ENCODE results near the gene LILRA5. TPM values are rescaled to one million over a fixed set of nuclear protein-coding genes. Genes with fewer than 3 reads are reported as not detected.
A peak's percentile ranks its signal among the peaks of the same experiment; 100 is the strongest.

LILRA5 gene
- total RNA-seq, 5 donors from 2014 or later (not counting 1 experiment from before 2014, with no cell fraction given), result not detected

- Histone ChIP-seq H3K27ac (ENCODE audit: low read length) (no peak overlapping the region), H3K9me3 (no peaks in the 10 kb centered on the region), H3K36me3 (ENCODE audit: control insufficient read depth in 2 of 2, extremely low read depth in 1 of 2, insufficient read depth in 1 of 2, low read length in 1 of 2) (no peaks in the 10 kb centered on the region), H3K4me1 (ENCODE audit: control insufficient read depth in 1 of 2, extremely low read depth in 1 of 2, insufficient read depth in 2 of 2, low read length in 2 of 2) (no peaks in the 10 kb centered on the region), H3K27me3 (replicated peaks in 1 of 2; ENCODE audit: control insufficient read depth in 2 of 2, extremely low read depth in 1 of 2, insufficient read depth in 2 of 2, low read length in 1 of 2) (peaks cover 0 to 12% of the 10 kb centered on the region in 2 experiments), H3K4me3 (ENCODE audit: control insufficient read depth in 1 of 2, extremely low read depth in 1 of 2, low read length in 1 of 2) (no peak overlapping the region)
- no peak for DNase-seq
- no peaks in the 10 kb centered on the region for H3K9me3 Mint-ChIP-seq
- no peak overlapping the region for H3K27ac Mint-ChIP-seq
- ChIA-PET POLR2A (no interaction called here), CTCF (no interaction called here)
- H3K4me1 Mint-ChIP-seq, result peaks cover 0 to 22% (median 5%) of the 10 kb centered on the region in 3 donors
- peaks cover 0 to 20% of the 10 kb centered on the region in 2 donors for H3K27me3 Mint-ChIP-seq
- 85% methylated on average over 2 of the region's 4 CpGs for WGBS (ENCODE audit: insufficient coverage)
- H3K4me3 Mint-ChIP-seq, result no peak overlapping the region
- H3K36me3 Mint-ChIP-seq, result no peaks in the 10 kb centered on the region
- ATAC-seq (replicated peaks in 1 of 4), result no peak
Measured at GRCh38 chr19:54343868-54344267, 30.9 kb upstream of the LILRA5 start.

- WGBS (ENCODE audit: insufficient coverage), result 78% methylated on average over 5 of the region's 8 CpGs
- no peak for DNase-seq
Measured at GRCh38 chr19:54341295-54341694, 28.3 kb upstream of the LILRA5 start.

GRCh38 chr19:54339646-54340358, 26.8 kb upstream of the LILRA5 start:
- WGBS (ENCODE audit: insufficient coverage), result 6% methylated on average over 3 of the region's 9 CpGs
- H3K36me3 Mint-ChIP-seq, result no peaks in the 10 kb centered on the region
- H3K27ac Mint-ChIP-seq, result no peak overlapping the region
- H3K4me1 Mint-ChIP-seq, result peaks cover 0 to 13% (median 5%) of the 10 kb centered on the region in 3 donors
- no peak overlapping the region for H3K27ac ChIP-seq (ENCODE audit: low read length)
- no peaks in the 10 kb centered on the region for H3K4me1 ChIP-seq (ENCODE audit: control insufficient read depth in 1 of 2, extremely low read depth in 1 of 2, insufficient read depth in 2 of 2, low read length in 2 of 2)
- H3K27me3 Mint-ChIP-seq, result peaks cover 0 to 12% of the 10 kb centered on the region in 2 donors
- ChIA-PET POLR2A (no interaction called here), CTCF (no interaction called here)
- H3K4me3 ChIP-seq (ENCODE audit: control insufficient read depth in 1 of 2, extremely low read depth in 1 of 2, low read length in 1 of 2), result no peak overlapping the region
- ATAC-seq (replicated peaks in 1 of 4) (no peak), DNase-seq (peak in 1 of 35 experiments; percentile 16)
- H3K4me3 Mint-ChIP-seq, result no peak overlapping the region
- no peaks in the 10 kb centered on the region for H3K9me3 Mint-ChIP-seq
- peaks cover 0 to 32% of the 10 kb centered on the region in 2 experiments for H3K27me3 ChIP-seq (replicated peaks in 1 of 2; ENCODE audit: control insufficient read depth in 2 of 2, extremely low read depth in 1 of 2, insufficient read depth in 2 of 2, low read length in 1 of 2)
- H3K36me3 ChIP-seq (ENCODE audit: control insufficient read depth in 2 of 2, extremely low read depth in 1 of 2, insufficient read depth in 1 of 2, low read length in 1 of 2), result no peaks in the 10 kb centered on the region
- H3K9me3 ChIP-seq, result no peaks in the 10 kb centered on the region

More at GRCh38 chr19:54341295-54341694, 28.3 kb upstream of the LILRA5 start:
- Mint-ChIP-seq H3K9me3 (no peaks in the 10 kb centered on the region), H3K27me3 (peaks cover 0 to 13% of the 10 kb centered on the region in 2 donors), H3K27ac (no peak overlapping the region), H3K4me3 (no peak overlapping the region), H3K4me1 (peaks cover 0 to 15% (median 5%) of the 10 kb centered on the region in 3 donors), H3K36me3 (no peaks in the 10 kb centered on the region)
- Histone ChIP-seq H3K27ac (ENCODE audit: low read length) (no peak overlapping the region), H3K9me3 (no peaks in the 10 kb centered on the region), H3K4me3 (ENCODE audit: control insufficient read depth in 1 of 2, extremely low read depth in 1 of 2, low read length in 1 of 2) (no peak overlapping the region), H3K4me1 (ENCODE audit: control insufficient read depth in 1 of 2, extremely low read depth in 1 of 2, insufficient read depth in 2 of 2, low read length in 2 of 2) (no peaks in the 10 kb centered on the region), H3K27me3 (replicated peaks in 1 of 2; ENCODE audit: control insufficient read depth in 2 of 2, extremely low read depth in 1 of 2, insufficient read depth in 2 of 2, low read length in 1 of 2) (peaks cover 0 to 32% of the 10 kb centered on the region in 2 experiments), H3K36me3 (ENCODE audit: control insufficient read depth in 2 of 2, extremely low read depth in 1 of 2, insufficient read depth in 1 of 2, low read length in 1 of 2) (no peaks in the 10 kb centered on the region)
- ChIA-PET CTCF (interaction anchor here in 1 of 2 donors (0.6 kb wide), 1 partner anchor 162 kb away, joined by 3 read pairs; no protein-coding TSS in a partner anchor), POLR2A (no interaction called here)
- ATAC-seq (replicated peaks in 1 of 4), result no peak

GRCh38 chr19:54338521-54338920, 25.6 kb upstream of the LILRA5 start:
- no peaks in the 10 kb centered on the region for H3K9me3 ChIP-seq
- H3K36me3 Mint-ChIP-seq, result no peaks in the 10 kb centered on the region
- H3K4me1 ChIP-seq (ENCODE audit: control insufficient read depth in 1 of 2, extremely low read depth in 1 of 2, insufficient read depth in 2 of 2, low read length in 2 of 2), result no peaks in the 10 kb centered on the region
- ChIA-PET POLR2A (no interaction called here), CTCF (no interaction called here)
- H3K36me3 ChIP-seq (ENCODE audit: control insufficient read depth in 2 of 2, extremely low read depth in 1 of 2, insufficient read depth in 1 of 2, low read length in 1 of 2), result no peaks in the 10 kb centered on the region
- peaks cover 0 to 9% (median 5%) of the 10 kb centered on the region in 3 donors for H3K4me1 Mint-ChIP-seq
- no peak overlapping the region for H3K4me3 ChIP-seq (ENCODE audit: control insufficient read depth in 1 of 2, extremely low read depth in 1 of 2, low read length in 1 of 2)
- ATAC-seq (replicated peaks in 1 of 4) (no peak), DNase-seq (no peak)
- no peak overlapping the region for H3K4me3 Mint-ChIP-seq
- peaks cover 0 to 12% of the 10 kb centered on the region in 2 donors for H3K27me3 Mint-ChIP-seq
- H3K27ac ChIP-seq (ENCODE audit: low read length), result no peak overlapping the region
- no CpG with 5 or more reads among the region's 6 CpGs for WGBS (ENCODE audit: insufficient coverage)
- no peak overlapping the region for H3K27ac Mint-ChIP-seq
- peaks cover 0 to 34% of the 10 kb centered on the region in 2 experiments for H3K27me3 ChIP-seq (replicated peaks in 1 of 2; ENCODE audit: control insufficient read depth in 2 of 2, extremely low read depth in 1 of 2, insufficient read depth in 2 of 2, low read length in 1 of 2)
- no peaks in the 10 kb centered on the region for H3K9me3 Mint-ChIP-seq

GRCh38 chr19:54337858-54338230, 24.9 kb upstream of the LILRA5 start:
- 96% methylated on average over 5 of the region's 9 CpGs for WGBS (ENCODE audit: insufficient coverage)
- ChIA-PET POLR2A (no interaction called here), CTCF (no interaction called here)
- H3K27me3 ChIP-seq (replicated peaks in 1 of 2; ENCODE audit: control insufficient read depth in 2 of 2, extremely low read depth in 1 of 2, insufficient read depth in 2 of 2, low read length in 1 of 2), result peaks cover 0 to 34% of the 10 kb centered on the region in 2 experiments
- Mint-ChIP-seq H3K27ac (no peak overlapping the region), H3K27me3 (peaks cover 0 to 12% of the 10 kb centered on the region in 2 donors), H3K9me3 (no peaks in the 10 kb centered on the region), H3K4me1 (peaks cover 0 to 9% (median 5%) of the 10 kb centered on the region in 3 donors), H3K36me3 (no peaks in the 10 kb centered on the region), H3K4me3 (no peak overlapping the region)
- no peak overlapping the region for H3K4me3 ChIP-seq (ENCODE audit: control insufficient read depth in 1 of 2, extremely low read depth in 1 of 2, low read length in 1 of 2)
- no peaks in the 10 kb centered on the region for H3K36me3 ChIP-seq (ENCODE audit: control insufficient read depth in 2 of 2, extremely low read depth in 1 of 2, insufficient read depth in 1 of 2, low read length in 1 of 2)
- H3K27ac ChIP-seq (ENCODE audit: low read length), result no peak overlapping the region
- no peak for ATAC-seq (replicated peaks in 1 of 4)
- H3K4me1 ChIP-seq (ENCODE audit: control insufficient read depth in 1 of 2, extremely low read depth in 1 of 2, insufficient read depth in 2 of 2, low read length in 2 of 2), result no peaks in the 10 kb centered on the region
- no peaks in the 10 kb centered on the region for H3K9me3 ChIP-seq
- no peak for DNase-seq

GRCh38 chr19:54336893-54337857, 24.2 kb upstream of the LILRA5 start:
- H3K4me1 Mint-ChIP-seq, result peaks cover 0 to 9% (median 5%) of the 10 kb centered on the region in 3 donors
- no peak overlapping the region for H3K27ac ChIP-seq (ENCODE audit: low read length)
- POLR2A ChIA-PET, result no interaction called here

More at GRCh38 chr19:54336893-54337857, 24.2 kb upstream of the LILRA5 start:
- no peak overlapping the region for H3K27ac Mint-ChIP-seq
- CTCF ChIA-PET, result no interaction called here
- no peaks in the 10 kb centered on the region for H3K9me3 ChIP-seq
- H3K4me3 Mint-ChIP-seq, result no peak overlapping the region
- no peaks in the 10 kb centered on the region for H3K36me3 ChIP-seq (ENCODE audit: control insufficient read depth in 2 of 2, extremely low read depth in 1 of 2, insufficient read depth in 1 of 2, low read length in 1 of 2)
- H3K36me3 Mint-ChIP-seq, result no peaks in the 10 kb centered on the region
- ATAC-seq (replicated peaks in 1 of 4) (no peak), DNase-seq (no peak)
- H3K27me3 ChIP-seq (replicated peaks in 1 of 2; ENCODE audit: control insufficient read depth in 2 of 2, extremely low read depth in 1 of 2, insufficient read depth in 2 of 2, low read length in 1 of 2), result peaks cover 0 to 34% of the 10 kb centered on the region in 2 experiments
- H3K4me3 ChIP-seq (ENCODE audit: control insufficient read depth in 1 of 2, extremely low read depth in 1 of 2, low read length in 1 of 2), result no peak overlapping the region
- peaks cover 0 to 12% of the 10 kb centered on the region in 2 donors for H3K27me3 Mint-ChIP-seq
- no peaks in the 10 kb centered on the region for H3K9me3 Mint-ChIP-seq
- 82% methylated on average over 23 of the region's 34 CpGs for WGBS (ENCODE audit: insufficient coverage)
- H3K4me1 ChIP-seq (ENCODE audit: control insufficient read depth in 1 of 2, extremely low read depth in 1 of 2, insufficient read depth in 2 of 2, low read length in 2 of 2), result no peaks in the 10 kb centered on the region

All from T-cell (primary cell).